ENCODE measurements around the gene TTI1. TPM values are rescaled to one million over a fixed set of nuclear protein-coding genes. Genes with fewer than 3 reads are reported as not detected.
A peak's percentile ranks its signal among the peaks of the same experiment; 100 is the strongest.

The TTI1 gene
- total and polyA plus RNA-seq, 2 of the 13 experiments (the other 11 are each of a cell fraction or from before 2014, with no cell fraction given): 22.9 to 39.8 TPM

- TF ChIP-seq FOXC1 (CRISPR knock-in tag; IDR thresholded peaks at IDR 0.05; ENCODE audit: borderline replicate concordance) (peak; percentile 88), RARA (CRISPR knock-in tag; IDR thresholded peaks at IDR 0.05) (peak; percentile 7), ZNF839 (CRISPR knock-in tag; IDR thresholded peaks at IDR 0.05; ENCODE audit: borderline replicate concordance) (peak; percentile 100), GMEB2 (CRISPR knock-in tag; IDR thresholded peaks at IDR 0.05; ENCODE audit: low read depth) (peak; percentile 44; the same call in 1 of the 2 replicates), ZNF598 (CRISPR knock-in tag; IDR thresholded peaks at IDR 0.05; ENCODE audit: borderline replicate concordance) (0 out of 2 replicates have a peak, but pooled peaks have one; percentile 44), CHCHD3 (CRISPR knock-in tag; IDR thresholded peaks at IDR 0.05) (no peak), ZNF264 (CRISPR knock-in tag; IDR thresholded peaks at IDR 0.05) (peak; percentile 81), ZNF501 (CRISPR knock-in tag; IDR thresholded peaks at IDR 0.05) (peak; percentile 92; the same call in 1 of the 2 replicates), ZNF296 (CRISPR knock-in tag; conservative IDR thresholded peaks at IDR 0.05) (peak; percentile 90; the same call in 1 of the 2 replicates), TCF7L2 (IDR thresholded peaks at IDR 0.05; ENCODE audit: low read depth, low read length) (no peak), MTA1 (CRISPR knock-in tag; IDR thresholded peaks at IDR 0.05; ENCODE audit: borderline replicate concordance) (peak; percentile 90; the same call in 1 of the 2 replicates), MTERF4 (CRISPR knock-in tag; IDR thresholded peaks at IDR 0.05) (peak; percentile 99), AHDC1 (CRISPR knock-in tag; IDR thresholded peaks at IDR 0.05; ENCODE audit: borderline replicate concordance) (peak; percentile 79), RARG (CRISPR knock-in tag; IDR thresholded peaks at IDR 0.05; ENCODE audit: low read depth) (no peak), ZMYM3 (CRISPR knock-in tag; IDR thresholded peaks at IDR 0.05) (peak; percentile 21; the same call in 1 of the 2 replicates), ZNF18 (CRISPR knock-in tag; IDR thresholded peaks at IDR 0.05; ENCODE audit: insufficient replicate concordance) (peak; percentile 98), FOXO1 (CRISPR knock-in tag; IDR thresholded peaks at IDR 0.05) (peak; percentile 29), HNF4G (IDR thresholded peaks at IDR 0.05; ENCODE audit: borderline replicate concordance, low read depth, low read length) (peak; percentile 54), HNF4G (CRISPR knock-in tag; IDR thresholded peaks at IDR 0.05; ENCODE audit: borderline replicate concordance, low read depth) (peak; percentile 90)
Measured at GRCh38 chr20:38033330-38034107, at the start of gene TTI1, which contains the start of gene RPRD1B (continued).

Data from HepG2 (cell line).